B cell (primary cell): ENCODE data around the gene CILP.

ENCODE experiments used
- CTCF ChIP-seq: fragments of 200-600 bp; IDR thresholded peaks from one replicate; pipeline ENCODE4 v1.8.0; 2022; ENCODE audit warnings: antibody characterized with exemption, mild to moderate bottlenecking
- EZH2 ChIP-seq: IDR thresholded peaks from 2 replicates; pipeline ENCODE4 v1.6.1; 2012; ENCODE audit warnings: borderline replicate concordance, low read depth, mild to moderate bottlenecking, moderate library complexity, low read length; ENCODE audit not compliant: insufficient read depth, poor library complexity, severe bottlenecking

DNA sequence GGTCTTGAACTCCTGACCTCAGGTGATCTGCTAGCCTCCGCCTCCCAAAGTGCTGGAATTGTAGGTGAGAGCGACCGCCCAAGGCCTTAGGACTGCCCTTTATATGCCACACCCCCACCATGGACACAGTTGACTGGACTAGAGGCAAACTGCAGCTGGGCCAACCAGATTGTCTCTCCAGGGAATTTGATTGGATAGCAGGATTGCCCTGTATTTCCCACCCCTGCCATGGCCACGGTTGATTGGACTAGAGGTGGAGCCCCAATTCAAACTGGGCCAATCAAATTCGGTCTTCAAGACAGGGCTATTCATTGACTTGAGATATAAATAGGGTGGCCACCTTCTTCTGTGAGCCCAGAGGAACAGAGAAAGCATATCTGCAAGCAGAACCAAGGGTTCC, 19.3 kb downstream of the CILP start:
- TF ChIP-seq CTCF (no peak), EZH2 (no peak)
